ENCODE data around the gene BDKRB1. TPM values are rescaled to one million over a fixed set of nuclear protein-coding genes. Genes with fewer than 3 reads are reported as not detected.

Gene BDKRB1
- total RNA-seq (1 to 10 TPM in 2 of 9 donors, not detected in 7; 1.4 to 1.7 TPM), polyA plus RNA-seq (under 1 TPM; 0.08 to 0.23 TPM)
- long read RNA-seq, donor 1: 0 reads
- long read RNA-seq, donor 2: 0 reads
- long read RNA-seq, donor 3: 0 reads

GRCh38 chr14:96255501-96256366 is at the start of gene BDKRB1:
TSS of gene BDKRB1 (plus strand) at chr14:96256210. CDS start at chr14:96263683, 7,473 bp downstream.
- no peaks in the 10 kb centered on the region for H3K36me3 ChIP-seq
- H3K27me3 ChIP-seq: peaks cover 0 to 16% (median 0%) of the 10 kb centered on the region in 9 donors
- DNase-seq (no peak), ATAC-seq (peak in 1 of 4 donors; percentile 45)
- no peak within 1 kb of the TSS for H3K4me3 ChIP-seq
- H3K4me1 ChIP-seq: peaks cover 0 to 6% (median 0%) of the 10 kb centered on the region in 12 donors
- peaks cover 0 to 13% (median 4%) of the 10 kb centered on the region in 12 donors for H3K9me3 ChIP-seq
- peak within 1 kb of the TSS in 4 of 12 donors; percentile 19 to 56 (median 39) for H3K27ac ChIP-seq
- TF ChIP-seq POLR2A (IDR thresholded peaks at IDR 0.05) (no peak), CTCF (IDR thresholded peaks at IDR 0.05) (no peak)
- 62 to 69% (median 65%) methylated on average over 12 of the region's 12 CpGs for WGBS, 4 donors
- intact Hi-C loops (cut with DNase I): no loop called here

- peaks cover 0 to 3% (median 0%) of the 10 kb centered on the region in 12 donors for H3K9me3 ChIP-seq
- intact Hi-C loops (cut with DNase I): no loop called here
- no peak overlapping the region for H3K4me3 ChIP-seq
- DNase-seq (no peak), ATAC-seq (no peak)
- H3K36me3 ChIP-seq: no peaks in the 10 kb centered on the region
- peaks cover 0 to 36% (median 15%) of the 10 kb centered on the region in 9 donors for H3K27me3 ChIP-seq
- no peak for TF ChIP-seq CTCF (IDR thresholded peaks at IDR 0.05)
- TF ChIP-seq POLR2A (IDR thresholded peaks at IDR 0.05): no peak
- no peak overlapping the region for H3K27ac ChIP-seq
- H3K4me1 ChIP-seq: peaks cover 0 to 14% (median 7%) of the 10 kb centered on the region in 12 donors
- WGBS, 4 donors: 67 to 73% (median 72%) methylated on average over 8 of the region's 8 CpGs
These were observed 49.5 kb upstream of the BDKRB1 start for GRCh38 chr14:96206461-96206860.

DNA sequence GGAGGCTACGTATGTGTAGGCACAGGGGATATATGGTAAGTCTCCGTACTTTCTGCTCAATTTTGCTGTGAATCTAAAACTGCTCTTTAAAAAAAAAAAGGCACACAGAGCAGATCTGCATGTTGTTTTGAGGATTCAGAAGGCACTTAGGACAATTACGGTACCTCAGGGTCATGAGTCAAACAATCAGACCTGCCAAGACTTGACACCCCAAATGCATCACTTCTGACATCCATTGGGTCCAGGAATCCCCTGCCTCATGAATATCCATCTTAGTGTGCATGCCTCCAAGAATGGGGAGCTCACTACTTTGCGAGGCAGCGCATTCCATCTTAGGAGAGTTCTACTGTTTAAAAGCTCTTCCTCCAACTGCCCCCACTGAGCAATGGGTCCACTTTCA is 48.3 kb upstream of the BDKRB1 start:
- peaks cover 0 to 26% (median 15%) of the 10 kb centered on the region in 9 donors for H3K27me3 ChIP-seq
- no peak overlapping the region for H3K27ac ChIP-seq
- peaks cover 0 to 14% (median 5%) of the 10 kb centered on the region in 12 donors for H3K9me3 ChIP-seq
- WGBS, 4 donors: 87 to 92% (median 89%) methylated on average over 5 of the region's 5 CpGs
- H3K4me3 ChIP-seq: no peak overlapping the region
- TF ChIP-seq POLR2A (IDR thresholded peaks at IDR 0.05) (no peak), CTCF (IDR thresholded peaks at IDR 0.05) (no peak)
- ATAC-seq (no peak), DNase-seq (no peak)
- intact Hi-C loops (cut with DNase I): no loop called here
- peaks cover 0 to 14% (median 7%) of the 10 kb centered on the region in 12 donors for H3K4me1 ChIP-seq
- no peaks in the 10 kb centered on the region for H3K36me3 ChIP-seq

- WGBS, 4 donors: 75 to 77% (median 76%) methylated on average over 9 to 12 of the region's 12 CpGs
- intact Hi-C loops (cut with DNase I): no loop called here
- H3K4me3 ChIP-seq: no peak overlapping the region
- no peak overlapping the region for H3K27ac ChIP-seq
- H3K4me1 ChIP-seq: peaks cover 0 to 14% (median 7%) of the 10 kb centered on the region in 12 donors
- no peak for TF ChIP-seq POLR2A (IDR thresholded peaks at IDR 0.05)
- TF ChIP-seq CTCF (IDR thresholded peaks at IDR 0.05): no peak
- peaks cover 0 to 15% (median 5%) of the 10 kb centered on the region in 12 donors for H3K9me3 ChIP-seq
- ATAC-seq (no peak), DNase-seq (no peak)
- no peaks in the 10 kb centered on the region for H3K36me3 ChIP-seq
- peaks cover 0 to 17% (median 9%) of the 10 kb centered on the region in 9 donors for H3K27me3 ChIP-seq
These were observed 47.3 kb upstream of the BDKRB1 start for GRCh38 chr14:96208739-96209138.
